ENCODE data around the gene CAMK1D.

CAMK1D gene

DNA sequence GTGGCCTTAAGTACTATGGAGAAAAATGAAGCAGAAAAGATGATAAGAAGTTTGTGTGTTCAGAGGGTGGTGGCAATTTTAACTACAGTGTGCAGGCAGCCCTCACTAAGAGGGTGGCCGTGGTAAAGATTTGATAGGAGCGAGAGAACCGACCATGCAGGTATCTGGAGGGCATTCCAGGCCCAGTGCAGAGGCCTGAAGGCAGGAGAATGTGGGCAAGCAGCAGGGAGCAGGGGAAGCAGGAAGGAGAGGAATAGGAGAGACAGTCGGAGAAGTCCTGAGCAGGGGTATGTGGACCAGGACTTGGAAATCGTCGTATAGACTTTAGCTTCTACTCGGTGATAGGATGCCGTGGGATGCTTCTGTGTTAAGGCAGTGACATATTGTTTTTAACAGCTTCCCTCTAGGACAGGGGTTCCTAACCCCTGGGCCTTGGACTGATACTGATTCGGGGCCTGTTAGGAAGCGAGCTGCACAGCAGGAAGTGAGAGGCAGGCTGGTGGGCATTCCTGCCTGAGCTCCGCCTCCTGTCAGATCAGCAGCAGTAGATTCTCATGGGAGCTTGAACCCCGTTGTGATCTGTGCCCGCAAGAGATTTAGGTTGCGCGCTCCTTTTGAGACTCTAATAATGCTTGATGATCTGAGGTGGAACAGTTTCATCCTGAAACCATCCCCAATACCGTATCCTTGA lies 425.0 kb downstream of the CAMK1D start:
- DNase-seq = no peak

DNA sequence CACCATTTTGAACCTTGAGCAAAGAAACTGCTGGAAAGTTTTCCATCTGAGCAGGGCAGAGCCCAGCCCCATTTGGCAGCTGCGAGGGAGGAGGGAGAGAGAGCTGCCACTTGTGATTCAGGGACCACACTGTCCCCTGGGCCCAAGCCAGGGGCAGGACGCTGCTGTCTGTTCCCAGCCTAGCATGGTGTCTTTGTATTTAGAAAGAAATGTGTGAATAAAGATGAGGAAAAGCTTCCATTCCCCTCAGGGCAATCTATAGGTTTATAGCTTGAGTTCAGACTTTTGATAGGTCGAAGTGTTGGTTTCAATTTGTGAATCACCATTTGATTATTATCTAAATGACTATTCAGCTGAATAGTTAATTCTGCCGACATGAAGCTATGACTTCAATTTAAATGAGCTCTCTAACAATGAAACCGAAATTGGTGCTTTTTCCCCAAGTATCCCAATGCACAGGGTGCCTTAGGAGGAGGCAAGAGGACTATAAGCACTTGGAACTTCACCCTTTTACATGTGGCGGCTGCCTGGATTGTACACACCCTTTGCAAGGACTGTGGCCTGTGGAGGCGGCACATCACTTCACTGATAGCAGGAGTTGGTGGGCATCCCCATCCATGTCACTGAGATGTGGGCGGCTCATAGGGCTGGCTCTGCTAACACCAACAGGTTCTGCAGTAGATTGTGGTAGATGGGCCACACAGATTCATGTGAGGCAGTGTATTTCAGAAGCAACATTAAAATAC lies 428.7 kb downstream of the CAMK1D start:
- DNase-seq = no peak

DNA sequence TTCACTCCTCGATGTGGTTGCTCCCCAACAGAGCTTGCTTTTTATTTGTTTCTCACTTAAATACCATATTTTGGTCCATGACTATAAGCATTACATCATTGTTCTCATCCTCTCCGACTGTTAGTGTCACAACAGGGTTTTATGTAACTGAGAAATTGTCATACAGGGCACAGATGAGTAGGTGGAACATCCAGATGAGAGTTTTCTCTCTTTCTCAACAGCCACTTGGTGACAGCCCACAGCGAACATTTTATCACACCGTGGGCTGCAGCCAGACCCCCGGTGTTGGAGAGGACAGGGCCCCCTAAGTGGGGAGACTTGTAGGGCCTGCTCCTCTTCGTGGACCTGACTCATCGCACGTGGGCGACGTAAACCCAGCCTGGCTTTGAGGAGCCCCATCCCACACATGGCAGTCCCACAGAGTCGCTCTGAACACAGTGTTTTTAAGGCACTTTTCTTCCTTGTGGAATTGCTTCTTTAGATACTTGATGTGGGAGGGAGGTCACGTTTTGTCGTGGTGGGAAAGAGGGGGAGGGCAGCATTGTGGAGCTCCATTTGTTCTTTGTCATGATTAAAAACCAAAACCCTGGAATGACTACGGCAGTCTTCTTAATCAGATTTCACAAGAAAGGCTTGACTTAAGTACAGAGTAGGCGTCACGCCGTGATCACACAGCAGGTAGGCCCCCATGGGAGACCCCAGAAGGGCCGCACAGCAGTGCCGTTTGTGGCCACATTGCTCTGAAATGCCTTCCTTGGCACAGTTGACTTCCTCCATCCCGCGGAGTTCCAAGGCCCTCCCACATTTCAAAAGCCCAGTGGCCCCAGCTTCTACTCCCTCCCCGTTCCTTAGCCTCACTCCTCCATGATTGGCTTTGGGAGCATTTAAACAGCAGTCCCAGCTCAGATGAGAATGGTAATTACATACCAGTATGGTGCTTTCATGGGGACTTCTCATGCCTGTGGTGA lies 431.6 kb downstream of the CAMK1D start:
- DNase-seq = no peak

DNA sequence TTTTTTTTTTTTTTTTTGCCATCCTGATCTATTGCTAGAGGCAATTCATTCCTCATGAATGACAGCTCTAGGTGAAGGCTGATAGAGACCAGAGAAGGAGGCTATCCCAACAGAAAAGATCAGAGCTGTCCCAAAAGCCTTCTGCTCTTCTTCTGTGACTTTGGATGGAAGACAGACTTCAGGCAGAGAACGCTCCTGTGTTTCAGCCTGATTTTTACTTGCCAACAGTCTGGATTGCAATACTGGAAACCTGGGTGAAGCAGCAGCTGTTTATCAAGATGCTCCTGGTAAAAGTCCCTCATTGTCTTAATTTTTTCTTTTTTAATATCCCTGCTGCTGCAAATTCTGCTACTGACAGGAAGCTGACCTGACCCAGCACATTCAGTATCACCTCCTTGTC lies 432.6 kb downstream of the CAMK1D start:
- DNase-seq = no peak

DNA sequence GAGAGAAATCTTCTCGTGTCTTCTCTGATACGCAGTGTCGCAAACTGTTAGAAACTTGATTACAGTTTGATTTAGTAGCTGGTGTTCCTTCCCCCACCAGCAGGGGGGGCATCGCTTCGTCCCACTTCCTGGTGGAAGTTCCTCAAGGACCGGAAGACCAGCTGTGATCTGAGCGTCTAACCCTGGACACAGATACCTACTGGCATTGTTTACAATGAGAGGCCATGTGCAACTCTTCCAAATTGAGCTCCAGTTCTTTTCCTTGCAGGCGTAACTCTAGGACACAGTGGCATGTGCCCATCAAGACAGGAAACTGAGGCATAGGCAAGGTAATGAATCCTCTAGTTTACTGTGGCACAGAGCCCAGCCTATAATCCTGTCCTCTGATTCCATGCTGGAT lies 433.2 kb downstream of the CAMK1D start:
- no peak for DNase-seq

DNA sequence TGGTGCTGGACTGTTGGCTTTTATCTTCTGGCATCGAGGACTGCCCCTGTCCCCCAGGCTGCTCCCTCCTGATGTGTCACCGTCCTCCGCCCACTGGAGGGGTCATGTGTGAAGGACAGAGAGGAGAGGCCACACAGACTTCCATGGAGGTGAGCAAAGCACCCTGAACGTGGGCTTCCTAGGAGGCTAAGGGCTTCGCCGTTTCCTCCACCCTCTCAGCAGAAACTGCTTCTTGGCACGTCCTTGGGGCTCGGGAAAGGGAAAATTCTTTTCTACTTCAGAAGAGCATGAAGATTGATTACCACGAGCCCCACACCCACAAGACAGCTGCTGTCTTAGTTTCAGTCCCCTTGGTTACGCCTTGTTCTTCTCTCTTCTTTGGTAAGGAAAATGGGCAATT lies 433.9 kb downstream of the CAMK1D start:
- DNase-seq = no peak

DNA sequence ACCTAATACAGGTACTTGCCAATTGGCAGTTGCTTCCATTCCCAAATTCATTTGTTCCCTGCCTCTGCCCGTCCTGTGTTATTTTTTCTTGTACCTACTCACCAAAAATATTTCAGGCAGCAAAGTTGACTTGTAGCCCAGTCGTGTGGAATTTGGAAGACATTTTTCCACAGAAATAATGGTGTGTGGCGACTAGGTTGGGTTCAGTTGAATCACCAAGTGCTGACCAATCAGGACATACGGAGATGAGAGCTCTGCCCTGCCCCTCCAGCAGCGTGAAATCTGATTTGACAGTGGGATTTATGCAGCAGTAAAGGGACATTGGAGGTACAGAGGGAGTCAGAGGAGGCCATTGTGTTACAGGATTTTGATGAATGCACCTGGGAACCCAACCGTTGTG lies 435.3 kb downstream of the CAMK1D start:
- DNase-seq = no peak

DNA sequence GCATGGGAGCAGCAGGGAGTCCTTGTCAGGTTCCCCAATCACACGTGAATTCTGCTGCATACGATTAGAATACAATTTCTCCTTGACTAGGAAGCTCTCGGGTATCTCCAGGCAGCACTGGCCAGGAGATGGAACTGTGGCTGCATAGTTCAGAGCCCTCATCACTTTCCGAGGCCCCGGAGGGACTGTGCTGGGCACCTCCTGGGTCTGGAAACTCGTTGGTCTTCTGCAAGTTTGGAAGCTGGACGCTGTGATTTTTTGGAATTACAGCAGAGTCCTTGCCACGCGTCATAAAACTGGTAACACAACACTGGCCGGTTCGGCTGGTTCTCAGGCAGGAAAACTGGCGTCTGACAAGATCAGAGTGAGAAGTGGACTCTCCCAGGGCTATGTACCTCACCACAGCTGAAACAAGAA lies 436.1 kb downstream of the CAMK1D start:
- no peak for DNase-seq

DNA sequence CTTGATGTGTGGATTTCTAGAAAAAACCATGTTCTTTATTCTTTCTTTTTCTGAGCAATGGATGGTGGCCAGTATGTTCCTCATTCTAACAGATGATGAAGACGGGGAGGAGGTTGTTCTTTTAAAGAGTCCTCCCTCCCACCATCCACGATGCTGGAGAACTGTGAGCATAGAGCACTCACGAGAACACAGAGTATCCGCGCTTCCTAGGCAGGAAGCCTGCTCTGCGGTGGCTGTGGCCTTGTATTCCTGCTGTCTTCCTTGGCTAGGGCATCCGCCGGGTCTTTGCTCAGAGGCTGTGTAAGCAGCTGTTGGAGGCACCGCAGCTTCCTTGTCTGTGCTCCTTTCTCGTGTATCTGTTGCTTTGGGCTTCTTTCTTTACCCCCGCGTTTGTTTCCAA lies 437.9 kb downstream of the CAMK1D start:
- no peak for DNase-seq

DNA sequence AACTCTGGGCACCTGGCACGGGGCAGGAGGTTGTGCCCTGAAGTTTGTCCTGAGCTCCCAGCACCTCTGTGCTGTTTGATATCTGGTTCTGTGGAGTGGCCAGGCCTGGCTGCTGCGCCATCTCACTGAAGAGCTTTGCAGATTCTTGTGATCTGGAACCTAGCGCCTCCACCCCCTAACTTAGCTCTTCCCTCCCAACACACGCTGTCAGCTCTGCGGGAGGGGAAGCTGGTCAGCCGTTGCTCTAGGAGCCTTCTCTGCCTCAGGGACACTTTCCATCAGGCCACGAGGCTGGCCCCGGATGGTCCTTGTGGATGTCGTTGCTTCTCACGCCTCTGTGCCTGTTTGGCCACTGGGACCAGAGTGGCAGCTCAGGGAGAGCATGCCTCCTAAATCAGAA lies 438.9 kb downstream of the CAMK1D start:
- DNase-seq = no peak

DNA sequence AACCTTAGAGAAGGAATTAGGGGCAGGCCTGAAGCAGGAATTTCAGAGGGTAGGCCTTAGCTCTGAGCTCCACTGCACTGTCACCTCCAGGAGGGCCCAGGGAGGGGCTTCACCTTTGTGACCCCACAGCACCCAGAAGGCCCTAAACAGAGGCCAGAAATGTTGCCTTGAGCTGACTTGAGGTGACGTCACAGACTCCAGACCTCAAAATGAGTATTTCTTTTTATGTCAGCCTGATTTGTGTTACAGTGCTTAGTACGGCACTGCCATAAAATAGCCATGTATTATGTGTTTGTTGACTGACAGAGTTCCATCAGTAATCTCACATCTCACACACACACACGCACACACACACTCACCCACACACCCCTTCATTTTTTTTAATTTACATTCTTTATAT lies 440.9 kb downstream of the CAMK1D start:
- no peak for DNase-seq

DNA sequence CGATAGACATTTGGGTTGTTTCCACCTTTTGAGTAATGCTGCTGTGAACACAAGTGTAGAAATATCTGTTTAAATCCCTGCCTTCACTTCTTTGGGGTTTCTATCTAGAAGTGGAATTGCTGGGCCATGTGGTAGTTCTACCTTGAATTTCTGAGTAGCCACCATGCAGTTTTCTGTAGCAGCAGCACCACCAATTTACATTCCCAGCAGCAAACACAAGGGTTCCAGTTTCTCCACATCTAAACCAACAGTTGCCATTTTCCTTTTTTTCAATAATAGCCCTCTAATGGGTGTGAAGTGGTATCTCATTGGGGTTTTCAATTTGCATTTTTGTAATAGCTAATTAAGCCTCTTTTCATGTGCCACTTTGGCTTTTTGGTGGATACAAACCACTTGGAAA lies 442.4 kb downstream of the CAMK1D start:
- no peak for DNase-seq

DNA sequence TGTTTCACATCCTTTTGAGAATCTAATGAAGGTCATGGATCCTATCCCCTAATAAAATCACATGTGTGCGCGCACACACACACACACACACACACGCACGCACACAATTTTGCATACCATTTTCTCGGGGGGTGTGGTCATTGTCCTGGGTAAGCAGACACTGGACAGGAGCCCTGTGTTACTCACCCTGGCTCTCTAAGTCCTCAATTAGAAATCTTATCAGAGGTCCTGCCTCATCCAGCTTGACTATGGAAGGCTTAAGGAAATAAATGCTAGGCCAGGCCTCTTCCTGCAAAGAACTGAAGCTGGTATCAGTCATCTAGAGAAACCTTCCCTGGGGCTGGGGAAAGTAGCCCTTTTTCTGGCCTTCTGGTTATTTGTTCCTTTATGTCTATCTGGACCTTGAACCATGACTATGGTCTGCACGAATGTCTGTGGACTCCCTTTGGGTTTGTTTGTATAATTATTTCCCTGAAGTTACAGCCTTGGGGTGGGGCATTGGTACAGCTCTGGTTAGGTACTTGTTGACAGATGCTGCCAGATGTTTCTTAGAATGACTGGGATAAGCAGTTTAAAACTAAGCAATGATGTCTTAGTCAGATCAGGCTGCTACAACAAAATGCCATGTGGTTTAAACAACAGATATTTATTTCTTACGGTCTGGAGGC lies 443.7 kb downstream of the CAMK1D start:
- no peak for DNase-seq

DNA sequence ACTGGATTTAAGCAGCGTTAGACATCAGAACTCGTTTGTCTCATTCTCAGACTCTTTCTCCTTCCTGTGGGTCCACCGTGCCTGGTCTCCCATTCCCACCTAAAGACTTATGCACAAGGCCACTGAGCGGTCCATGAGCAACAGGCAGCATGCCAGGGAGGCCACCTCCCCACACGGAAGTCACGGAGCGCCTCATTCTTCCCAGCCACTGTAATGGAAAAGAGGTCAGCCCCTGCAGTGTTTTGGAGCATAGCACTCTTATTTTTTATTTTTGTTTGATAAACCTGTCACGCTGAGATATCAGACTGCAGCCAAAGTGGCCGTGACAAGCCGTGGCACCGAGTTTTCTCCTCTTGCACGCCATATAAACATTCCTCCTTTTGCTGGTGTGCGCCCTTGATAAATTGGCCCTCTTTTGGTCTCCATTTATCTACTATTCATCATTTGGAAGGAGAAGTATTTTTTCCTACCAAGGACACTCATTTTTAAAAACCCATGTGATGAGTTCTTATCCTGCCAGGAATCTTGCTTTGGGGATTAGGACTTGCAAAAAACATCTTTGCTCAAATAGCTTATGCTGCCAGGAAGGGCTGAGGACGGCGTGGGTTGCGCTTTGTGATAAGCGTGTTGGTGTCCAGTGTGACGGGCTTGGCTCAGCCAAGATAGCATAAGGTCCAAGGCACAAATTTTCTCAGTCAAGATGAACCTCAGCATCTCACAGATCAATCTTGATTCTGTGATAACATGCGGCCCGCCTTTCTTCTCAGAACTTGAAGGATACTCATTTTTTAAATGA lies 446.2 kb downstream of the CAMK1D start:
- no peak for DNase-seq

DNA sequence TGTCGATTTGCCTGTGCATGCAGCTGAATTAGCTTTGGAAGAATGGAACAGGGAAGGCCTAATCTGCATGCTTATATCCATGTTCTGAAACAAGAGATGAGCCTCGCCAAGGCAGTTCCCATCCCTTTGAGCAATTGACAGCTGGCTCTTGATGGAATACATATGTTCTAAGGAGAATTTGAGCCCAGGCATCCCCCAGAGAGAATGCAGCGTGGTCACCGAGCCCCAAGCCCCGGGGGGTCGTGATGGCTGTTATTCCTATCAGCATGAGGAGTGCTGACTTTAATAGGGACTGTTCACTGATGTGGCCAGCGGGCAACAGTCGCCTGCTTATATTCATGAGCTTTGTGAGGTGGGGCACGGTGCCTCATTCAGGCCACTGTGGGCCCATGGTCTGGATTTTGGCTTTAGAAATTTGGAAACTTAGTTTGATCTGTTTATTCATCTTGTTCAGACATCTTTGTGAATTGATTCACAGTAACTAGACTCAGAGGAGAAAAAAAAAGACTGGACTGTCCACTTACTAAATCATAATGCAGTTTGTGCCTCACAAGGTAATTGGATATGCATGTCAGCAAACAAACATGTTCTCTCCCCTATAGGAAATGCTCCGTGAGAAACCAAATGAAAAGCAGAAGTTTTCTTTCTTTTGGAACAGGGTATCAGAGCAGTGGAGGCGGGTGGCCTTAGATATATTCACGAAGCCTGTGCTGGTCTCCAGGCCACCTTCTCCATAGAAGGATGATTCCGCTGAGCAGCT lies 447.2 kb downstream of the CAMK1D start:
- DNase-seq = no peak

DNA sequence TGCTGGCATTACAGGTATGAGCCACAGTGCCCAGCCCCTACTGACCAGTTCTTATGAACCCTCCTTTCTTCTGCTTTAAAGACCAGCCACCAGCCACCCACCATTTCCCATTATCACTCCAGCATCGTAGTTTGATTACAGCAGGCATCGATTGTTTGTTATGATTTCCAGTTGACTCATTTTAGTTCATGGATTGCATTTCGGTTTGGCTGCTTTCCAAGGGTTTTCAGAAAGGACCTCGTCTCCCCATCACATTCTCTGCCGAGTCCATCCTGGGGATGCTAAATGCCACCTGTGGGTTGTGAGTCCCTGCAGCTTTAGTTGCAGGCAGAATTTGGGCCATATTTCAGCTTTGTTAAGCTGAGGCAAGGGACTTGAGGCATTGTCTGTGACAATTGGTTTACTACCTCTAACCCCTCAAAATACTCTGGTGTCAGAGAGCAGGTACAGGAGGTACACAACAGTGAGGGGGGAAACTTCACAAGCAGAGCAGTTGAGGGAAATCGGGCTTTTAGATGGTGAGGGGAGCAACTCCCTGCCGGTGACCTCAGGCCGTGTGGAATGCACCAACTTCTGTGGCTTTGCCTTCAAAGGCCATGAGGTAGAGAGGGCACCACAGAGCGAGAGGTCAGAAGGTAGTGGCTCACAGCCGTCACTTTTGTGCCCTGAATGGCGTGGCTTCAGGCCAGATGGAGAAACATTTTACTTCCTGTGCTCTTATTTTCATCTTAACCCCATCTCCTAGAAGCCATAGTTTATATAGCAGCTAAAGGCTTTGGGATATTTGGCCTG lies 448.3 kb downstream of the CAMK1D start:
- no peak for DNase-seq

DNA sequence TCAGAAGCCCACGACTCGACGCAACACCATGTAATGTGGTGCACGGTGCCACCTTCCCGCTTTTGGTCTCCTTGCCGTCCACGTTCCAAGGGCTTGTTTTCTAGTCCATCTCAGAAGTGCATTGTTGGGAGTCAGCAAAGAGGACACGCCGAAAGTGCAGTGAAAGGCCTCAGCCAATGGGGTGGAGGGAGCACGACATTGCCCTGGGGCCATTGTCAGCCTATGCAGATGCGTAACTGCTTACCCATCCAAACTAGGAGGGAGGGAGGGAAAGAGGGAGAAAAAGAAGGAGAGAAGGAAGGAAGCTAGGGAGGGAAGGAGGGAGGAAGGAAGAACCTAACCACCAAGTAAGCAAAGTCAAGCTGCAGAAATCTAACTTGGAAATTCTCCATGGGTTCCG lies 449.8 kb downstream of the CAMK1D start:
- no peak for DNase-seq

DNA sequence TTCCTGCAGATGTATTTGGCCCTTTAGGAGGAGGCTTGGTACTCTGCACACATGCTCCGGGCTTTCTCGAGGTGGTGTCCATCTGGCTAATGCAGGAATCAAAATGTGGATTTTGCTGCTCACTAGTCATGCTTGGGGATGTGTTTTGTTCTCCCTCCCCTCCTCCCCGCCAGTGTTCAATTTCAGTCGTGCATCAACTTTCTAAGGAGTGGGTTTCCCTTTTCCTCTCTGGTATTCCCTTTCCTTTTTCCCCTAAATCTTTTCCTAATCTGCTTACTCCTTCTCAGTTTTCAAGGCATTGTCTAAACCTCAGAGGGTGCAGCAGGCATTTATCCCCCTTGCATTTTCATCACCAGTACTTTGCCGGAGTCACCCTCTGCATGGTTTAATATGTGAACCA lies 450.4 kb downstream of the CAMK1D start:
- DNase-seq = no peak

DNA sequence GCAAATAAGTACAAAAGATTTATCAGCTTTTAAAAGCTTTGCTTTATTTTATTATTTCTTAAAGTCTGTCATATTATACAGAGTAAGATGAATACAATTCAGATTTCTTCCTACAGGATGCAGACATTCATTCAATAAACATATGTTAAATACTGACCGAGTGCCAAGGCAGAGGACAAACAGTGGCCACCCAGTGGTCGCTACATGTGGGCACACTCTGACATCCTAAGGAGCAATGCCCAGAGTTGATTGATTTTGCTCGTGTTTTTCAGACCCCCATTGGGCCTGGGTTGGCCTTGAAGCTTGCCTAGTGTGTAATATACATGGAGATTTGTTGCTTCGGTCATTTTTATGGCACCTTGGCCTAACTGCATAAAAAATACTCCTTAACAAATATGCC lies 451.0 kb downstream of the CAMK1D start:
- no peak for DNase-seq
